ENCODE results near the gene RTL1. TPM values are rescaled to one million over a fixed set of nuclear protein-coding genes. Genes with fewer than 3 reads are reported as not detected.
A peak's percentile ranks its signal among the peaks of the same experiment; 100 is the strongest.

Gene RTL1
- total and polyA plus RNA-seq, 8 donors: 0.06 to 0.20 (median 0.10) TPM; not detected in 2

DNA sequence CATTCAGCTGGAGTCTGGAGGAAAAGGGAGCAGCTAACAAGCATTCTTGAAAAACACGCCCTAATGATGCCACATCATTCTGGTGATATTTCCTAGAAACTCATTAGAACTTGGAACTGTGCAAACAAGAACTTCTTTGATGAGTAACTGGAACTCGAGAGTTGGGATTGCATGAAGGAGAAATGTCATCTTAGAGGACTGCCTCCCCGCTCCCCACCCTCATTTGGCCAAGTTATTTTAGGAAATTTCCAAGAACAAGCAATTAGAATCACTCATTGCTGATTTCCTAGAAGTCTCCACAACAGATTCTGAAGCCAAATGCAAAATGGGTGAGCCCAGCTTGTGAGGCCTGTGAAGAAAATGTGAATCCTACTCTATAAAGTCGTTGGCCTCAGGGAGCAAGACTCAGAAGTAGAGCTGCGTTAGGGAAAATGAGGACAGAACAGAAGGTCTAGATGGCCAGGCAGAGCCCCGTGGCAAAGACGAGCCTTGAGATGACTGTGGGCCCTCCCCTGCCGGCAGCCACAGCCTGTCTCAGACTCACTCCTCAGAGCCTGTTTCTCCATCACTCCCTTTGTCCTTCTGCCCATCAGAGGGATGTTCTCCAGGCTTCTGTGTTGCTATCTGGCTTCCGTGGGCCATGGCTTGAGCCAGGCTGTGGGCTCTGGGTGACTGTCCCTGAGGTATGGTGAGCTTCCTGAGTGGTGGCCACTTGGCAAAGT is 38.4 kb downstream of the RTL1 start:
- intact Hi-C loops (cut with DNase I): no loop called here
- ATAC-seq: no peak

DNA sequence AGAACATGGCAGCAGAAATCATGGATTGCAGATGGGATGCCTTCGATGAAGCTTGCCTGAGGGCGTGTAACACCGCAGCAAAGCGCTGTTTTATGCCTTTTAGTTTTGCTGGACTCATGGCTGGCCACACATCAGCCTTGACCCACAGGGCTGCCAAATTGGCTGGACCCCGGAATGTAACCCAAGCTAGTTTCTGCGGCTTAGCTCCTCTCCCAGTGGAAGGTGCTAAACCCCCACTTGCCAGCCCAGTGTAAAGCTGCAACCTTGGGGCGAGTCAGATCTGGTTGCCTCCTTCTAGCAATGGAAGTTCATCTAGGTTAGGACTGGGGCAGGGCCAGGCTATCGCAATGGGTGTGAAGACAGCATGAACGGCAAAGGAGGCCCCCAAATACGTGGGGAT is 39.3 kb downstream of the RTL1 start:
- Histone ChIP-seq H3K9me3 (no peaks in the 10 kb centered on the region), H3K27ac (no peak overlapping the region)
- TF ChIP-seq CTCF (IDR thresholded peaks at IDR 0.05): no peak

More for the DNA sequence above, 38.4 kb downstream of the RTL1 start:
- Histone ChIP-seq H3K36me3 (no peaks in the 10 kb centered on the region), H3K27ac (no peak overlapping the region), H3K4me3 (no peak overlapping the region), H3K27me3 (peaks cover 0 to 31% of the 10 kb centered on the region in 2 donors), H3K9me3 (no peaks in the 10 kb centered on the region), H3K4me1 (no peaks in the 10 kb centered on the region)
- DNase-seq: peak in 2 of 4 donors; percentile 7 to 41
- TF ChIP-seq CTCF (IDR thresholded peaks at IDR 0.05): no peak

GRCh38 chr14:100862793-100863192 is 40.7 kb downstream of the RTL1 start:
- Histone ChIP-seq H3K4me3 (no peak overlapping the region), H3K27me3 (peaks cover 0 to 48% of the 10 kb centered on the region in 2 donors), H3K4me1 (no peaks in the 10 kb centered on the region), H3K36me3 (no peaks in the 10 kb centered on the region), H3K27ac (no peak overlapping the region), H3K9me3 (no peaks in the 10 kb centered on the region)
- TF ChIP-seq CTCF (IDR thresholded peaks at IDR 0.05): no peak
- ATAC-seq (no peak), DNase-seq (no peak)
- intact Hi-C loops (cut with DNase I): no loop called here

More for the DNA sequence above, 39.3 kb downstream of the RTL1 start:
- Histone ChIP-seq H3K27me3 (peaks cover 0 to 35% of the 10 kb centered on the region in 2 donors), H3K36me3 (no peaks in the 10 kb centered on the region), H3K4me3 (no peak overlapping the region), H3K4me1 (no peaks in the 10 kb centered on the region)
- intact Hi-C loops (cut with DNase I): no loop called here
- DNase-seq: peak in 2 of 4 donors; percentile 13 to 22
- ATAC-seq: no peak

DNA sequence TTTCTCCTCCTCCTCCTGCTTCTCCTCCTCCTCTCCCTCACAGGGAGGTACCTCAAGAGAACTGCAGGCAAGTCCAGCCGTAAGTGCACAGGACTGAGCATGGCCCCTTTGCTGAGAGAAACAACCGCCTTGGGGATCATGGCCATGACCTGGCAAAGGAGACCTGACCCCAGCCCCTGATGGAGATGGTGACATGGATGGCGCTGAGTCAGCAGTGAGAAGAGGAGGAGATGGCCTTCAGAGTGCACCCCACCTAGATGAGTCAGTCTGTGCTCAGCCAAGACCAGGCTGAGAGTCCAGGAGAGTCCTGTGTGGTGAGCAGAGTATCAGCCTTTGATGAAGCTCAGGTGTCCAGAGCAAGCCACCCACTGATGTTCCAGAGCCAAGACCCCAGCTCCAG is 41.2 kb downstream of the RTL1 start:
- no peak for ATAC-seq
- Histone ChIP-seq H3K4me1 (no peaks in the 10 kb centered on the region), H3K36me3 (no peaks in the 10 kb centered on the region), H3K27me3 (peaks cover 0 to 49% of the 10 kb centered on the region in 2 donors), H3K4me3 (no peak overlapping the region), H3K9me3 (no peaks in the 10 kb centered on the region), H3K27ac (no peak overlapping the region)
- intact Hi-C loops (cut with DNase I): no loop called here
- TF ChIP-seq CTCF (IDR thresholded peaks at IDR 0.05): no peak
- peak in 2 of 4 donors; percentile 10 to 21 for DNase-seq

- no peak for ATAC-seq
- intact Hi-C loops (cut with DNase I): no loop called here
- Histone ChIP-seq H3K27ac (no peak overlapping the region), H3K9me3 (no peaks in the 10 kb centered on the region), H3K27me3 (peaks cover 0 to 49% of the 10 kb centered on the region in 2 donors), H3K4me1 (no peaks in the 10 kb centered on the region), H3K36me3 (no peaks in the 10 kb centered on the region), H3K4me3 (no peak overlapping the region)
- no peak for TF ChIP-seq CTCF (IDR thresholded peaks at IDR 0.05)
- DNase-seq: no peak
Observed at GRCh38 chr14:100861937-100862247, 41.6 kb downstream of the RTL1 start.
